ENCODE data around the gene ASTN2.

ASTN2 gene

DNA sequence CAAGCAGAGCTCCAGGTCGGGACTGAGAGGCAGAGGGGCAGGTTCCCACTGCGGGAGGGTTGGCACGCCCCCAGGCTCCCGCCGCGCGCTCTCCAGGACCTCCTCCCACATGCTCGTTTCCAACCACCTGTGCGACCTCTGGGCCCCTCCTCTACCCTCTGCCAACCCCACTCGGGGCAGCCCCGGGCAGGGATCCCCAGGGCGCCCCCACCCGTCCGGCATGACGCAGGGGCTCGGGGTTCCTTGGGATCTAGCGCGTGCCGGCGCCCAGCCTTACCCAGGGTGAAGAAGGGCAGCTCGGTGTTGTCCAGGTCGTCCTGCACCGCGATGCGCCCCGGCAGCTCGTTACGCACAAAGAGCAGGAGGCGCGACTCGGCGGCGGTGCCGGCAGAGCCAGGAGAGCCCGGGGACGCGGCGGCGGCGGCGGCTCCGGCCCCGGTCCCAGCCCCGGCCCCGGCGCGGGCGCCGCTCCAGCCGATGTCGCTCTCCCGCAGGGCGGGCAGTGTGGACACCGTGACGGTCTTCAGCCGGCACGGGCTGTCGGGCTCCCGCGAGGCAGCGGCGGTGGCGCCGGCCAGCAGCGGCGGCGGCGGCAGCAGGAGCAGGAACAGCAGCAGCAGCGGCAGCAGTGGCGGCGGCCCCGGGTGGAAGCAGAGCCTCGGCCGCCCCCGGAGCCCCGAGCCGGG is 494 bp downstream of the ASTN2 start:
- peak; percentile 39 for DNase-seq

DNA sequence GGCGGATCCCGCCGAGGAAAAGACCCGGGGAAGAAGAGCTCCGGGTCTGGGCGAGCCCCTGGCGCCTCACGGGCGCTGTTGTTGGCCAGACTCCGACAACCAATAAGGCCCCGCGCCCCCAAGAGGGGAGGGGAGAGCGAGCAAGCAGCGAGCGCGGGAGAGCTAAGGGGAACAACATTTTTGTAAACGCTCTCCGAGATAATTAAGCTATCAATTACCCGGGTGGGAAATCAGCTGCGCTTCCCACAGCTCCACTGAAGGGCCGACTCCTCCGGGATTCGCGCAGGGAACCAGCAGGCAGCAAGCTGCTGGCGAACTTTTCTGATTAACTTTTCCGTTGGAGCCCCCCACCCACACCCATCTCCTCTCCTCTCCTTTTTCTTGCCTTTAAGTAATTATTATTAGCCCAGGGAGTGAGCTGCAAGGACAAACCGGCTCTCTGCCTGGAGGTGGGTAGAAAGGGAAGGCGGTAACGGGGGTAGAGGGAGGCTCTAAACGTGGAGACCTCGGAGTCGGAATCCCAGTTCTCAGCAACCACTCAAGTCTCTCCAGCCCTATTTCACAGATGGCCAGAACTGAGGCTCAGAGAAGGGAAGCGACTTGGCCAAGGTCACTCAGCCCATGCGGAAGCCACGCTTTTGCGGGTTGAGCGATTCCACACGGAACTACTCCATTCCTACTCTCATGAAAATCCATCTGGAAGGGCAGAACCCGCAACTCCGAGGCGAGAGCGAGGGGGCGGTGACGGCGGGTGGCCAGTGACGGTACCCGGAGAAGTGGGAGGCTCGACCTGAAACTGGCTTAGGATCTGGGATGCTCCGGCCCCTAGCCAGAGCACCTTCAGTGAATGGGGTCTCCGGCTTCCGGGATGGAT is 1.3 kb downstream of the ASTN2 start:
- DNase-seq: peak; percentile 25

DNA sequence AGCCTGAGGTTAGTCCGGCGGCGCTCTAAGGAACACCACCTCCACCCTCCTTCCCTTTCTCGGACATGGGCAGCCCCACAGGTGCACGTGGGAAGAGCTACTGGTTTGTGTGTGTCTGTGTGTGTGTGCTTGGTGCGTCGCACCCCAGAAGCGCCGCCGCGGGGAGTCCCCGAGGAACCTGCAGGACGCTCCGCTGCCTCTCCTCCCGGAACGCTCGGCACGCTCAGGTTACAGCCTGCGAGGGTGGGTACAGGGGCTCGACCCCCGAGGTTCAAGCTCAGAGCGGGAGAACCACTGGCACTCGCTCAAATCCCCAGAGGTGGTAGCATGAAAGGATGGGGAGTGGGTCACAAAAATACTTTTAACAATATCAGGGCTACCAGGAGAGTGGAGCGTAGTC is 2.0 kb downstream of the ASTN2 start:
- no peak for DNase-seq

DNA sequence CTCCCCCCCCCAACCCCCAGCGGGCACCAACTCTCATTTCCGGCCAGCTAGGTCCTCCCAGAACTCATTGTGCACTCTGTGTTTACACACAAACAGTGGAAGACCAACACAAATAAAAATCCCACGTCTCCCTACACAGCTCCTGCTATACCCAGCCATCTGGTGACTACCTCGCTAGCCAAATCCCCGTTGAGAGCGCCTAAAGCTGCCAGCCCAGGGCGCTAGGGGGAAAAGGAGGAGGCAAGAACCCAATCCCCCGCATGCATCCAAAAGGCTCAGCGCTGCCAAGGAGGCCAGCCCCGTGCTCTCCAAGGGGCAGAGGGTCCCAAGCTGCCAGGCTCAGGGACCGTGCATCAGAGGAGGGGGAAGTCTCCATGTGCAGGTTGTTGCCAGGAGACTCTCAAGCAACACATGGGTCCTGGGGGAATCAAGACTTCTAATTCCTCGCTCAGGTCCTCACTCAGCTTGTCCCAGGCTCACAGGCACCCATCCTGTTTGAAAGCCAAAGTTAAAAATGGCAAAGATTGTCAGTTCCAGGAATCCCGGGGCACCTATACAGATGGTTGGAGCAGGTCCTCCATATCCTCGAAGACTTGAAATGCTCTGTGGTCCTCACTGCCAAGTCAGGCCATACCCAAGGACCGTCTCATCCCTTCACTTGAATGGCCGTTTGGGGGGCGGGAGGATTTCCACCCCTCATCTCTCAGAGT is 2.7 kb downstream of the ASTN2 start:
- peak; percentile 12 for DNase-seq

DNA sequence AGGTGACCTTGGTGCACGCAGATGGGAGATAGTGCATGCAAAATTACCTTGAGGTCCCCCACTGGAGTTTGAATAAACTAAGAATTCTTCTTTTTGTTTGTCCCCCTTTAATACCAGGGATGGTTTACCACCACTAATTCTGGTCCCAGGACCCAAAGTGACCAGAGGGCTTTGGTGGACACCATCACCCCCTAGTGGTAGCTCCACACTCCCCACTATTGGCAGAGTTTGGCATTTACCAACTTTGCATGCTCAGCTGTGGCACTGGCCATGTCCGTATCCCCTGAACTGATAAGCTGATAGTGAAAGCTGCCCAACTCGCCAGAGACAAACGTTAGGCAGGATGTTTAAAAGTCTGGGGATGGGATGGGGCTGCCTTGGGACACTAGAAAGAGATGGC is 3.3 kb downstream of the ASTN2 start:
- DNase-seq: peak; percentile 84

DNA sequence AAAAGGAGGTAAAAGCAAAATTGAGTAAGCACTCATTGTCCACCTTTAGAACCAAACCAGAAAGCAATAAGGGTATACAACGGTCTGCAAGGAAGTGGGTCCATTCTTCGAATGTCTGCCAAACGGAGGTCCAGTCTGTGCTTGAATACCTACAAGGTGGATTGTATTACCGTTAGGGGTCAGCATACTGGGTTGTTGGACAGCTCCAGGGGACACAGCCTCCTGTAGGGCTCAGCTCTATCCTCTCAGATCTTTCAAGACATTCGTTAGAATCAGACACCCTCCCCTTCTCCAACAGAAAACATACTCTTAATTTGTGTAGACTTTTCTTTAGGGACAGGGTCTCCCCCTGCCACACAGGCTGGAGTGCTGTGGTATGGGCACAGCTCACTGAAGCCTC is 5.5 kb downstream of the ASTN2 start:
- DNase-seq: no peak

DNA sequence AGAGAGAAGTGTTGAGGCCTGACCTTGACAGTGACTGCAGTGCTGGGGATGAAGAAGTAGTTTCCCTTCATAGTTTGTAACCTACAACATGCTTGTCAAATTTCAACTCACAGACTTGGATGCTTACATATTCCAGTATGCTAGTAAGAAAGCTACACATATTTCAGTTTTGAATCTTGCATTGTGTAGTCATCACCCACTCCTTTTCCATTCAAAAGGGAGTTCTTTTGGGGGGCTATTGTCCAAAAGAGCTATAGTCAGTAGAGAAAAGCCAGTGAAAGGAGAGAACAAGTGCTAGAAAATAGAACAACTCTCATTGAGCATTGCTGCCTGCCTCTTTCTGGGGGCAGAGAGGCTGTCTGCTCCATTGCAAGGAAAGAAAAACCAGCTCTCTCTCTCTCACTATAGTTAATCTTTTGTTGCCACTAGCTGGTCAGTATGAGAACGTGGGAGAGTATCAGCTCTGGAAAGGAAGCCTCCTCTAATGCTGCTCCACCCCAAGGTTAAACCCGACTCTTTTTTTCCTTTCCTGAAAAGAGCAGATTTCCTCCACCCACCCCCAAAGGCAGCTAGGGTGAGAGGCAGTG is 7.3 kb downstream of the ASTN2 start:
- DNase-seq: peak; percentile 70

DNA sequence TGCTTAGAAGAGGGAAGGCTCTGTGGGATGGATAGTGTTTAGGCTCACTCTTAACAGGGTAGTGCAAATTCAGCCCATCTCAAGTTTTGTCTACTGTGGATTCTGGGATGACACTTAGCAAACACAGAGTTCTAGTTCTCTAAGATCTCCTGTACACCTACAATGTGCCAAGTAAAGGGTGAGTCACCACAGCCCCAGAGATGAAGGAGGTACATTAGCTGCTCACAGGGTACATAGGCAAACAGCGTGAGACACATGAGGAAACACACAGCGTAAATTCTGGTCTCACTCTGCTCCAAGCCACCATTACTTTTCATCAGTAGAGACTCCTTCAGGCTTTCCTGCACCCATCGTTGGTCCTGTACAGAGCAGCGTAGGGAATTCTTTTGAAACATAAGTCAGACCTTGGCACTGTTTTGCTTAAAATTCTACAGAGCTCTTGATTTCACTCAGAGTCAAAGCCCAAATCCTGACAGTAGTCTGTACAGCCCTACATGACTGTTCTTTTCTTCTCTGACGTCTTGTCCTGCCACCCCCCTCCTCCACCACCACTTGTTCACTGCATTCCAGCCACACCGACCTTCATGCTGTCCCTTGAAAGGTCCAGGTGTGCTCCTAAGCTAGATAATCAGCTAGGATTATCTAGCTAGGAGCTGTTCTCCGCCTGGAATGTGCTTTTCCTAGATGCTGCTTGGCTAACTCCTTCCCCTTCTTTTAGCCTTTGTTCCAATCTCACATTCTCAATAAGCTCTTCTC is 8.7 kb downstream of the ASTN2 start:
- DNase-seq: peak; percentile 55

DNA sequence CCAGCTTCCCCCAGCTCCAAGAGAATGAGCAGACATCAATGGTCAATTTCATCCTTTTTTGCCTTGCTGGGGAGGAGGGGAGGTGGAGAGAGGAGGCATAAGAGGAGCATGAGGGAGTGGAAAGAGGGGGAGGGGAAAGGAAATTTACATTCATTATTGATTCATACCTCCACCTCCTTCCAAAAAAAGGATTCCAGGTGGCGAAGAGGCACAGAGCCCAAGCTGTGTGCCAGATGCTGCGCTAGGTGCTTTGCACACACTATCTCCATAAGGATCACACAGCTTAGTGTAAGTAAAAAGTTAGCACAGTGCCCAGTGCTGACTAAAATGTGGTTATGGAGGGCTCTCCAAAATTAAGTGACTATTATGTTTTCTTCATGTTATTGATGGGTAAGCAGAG is 11.0 kb downstream of the ASTN2 start:
- DNase-seq: no peak

DNA sequence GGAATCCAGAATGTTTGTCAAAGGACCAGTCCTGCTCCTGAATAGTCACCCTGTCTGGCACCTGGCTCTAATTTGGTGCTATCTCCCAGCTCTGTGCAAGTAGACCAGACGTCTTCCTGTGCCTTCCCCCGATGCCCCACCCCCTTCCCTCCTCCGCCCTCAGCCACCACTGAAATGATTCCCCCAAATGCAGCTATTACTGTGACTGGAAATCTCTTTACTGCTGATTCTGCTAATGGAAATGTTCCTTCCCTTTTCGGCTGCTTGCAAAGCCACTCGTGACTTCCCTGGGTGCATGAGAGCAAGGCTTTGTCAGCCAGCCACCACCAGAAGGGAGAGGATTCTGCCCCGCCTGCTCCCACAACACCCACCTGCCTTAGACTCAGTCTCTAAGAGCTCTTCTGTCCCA is 11.4 kb downstream of the ASTN2 start:
- DNase-seq: peak; percentile 59

DNA sequence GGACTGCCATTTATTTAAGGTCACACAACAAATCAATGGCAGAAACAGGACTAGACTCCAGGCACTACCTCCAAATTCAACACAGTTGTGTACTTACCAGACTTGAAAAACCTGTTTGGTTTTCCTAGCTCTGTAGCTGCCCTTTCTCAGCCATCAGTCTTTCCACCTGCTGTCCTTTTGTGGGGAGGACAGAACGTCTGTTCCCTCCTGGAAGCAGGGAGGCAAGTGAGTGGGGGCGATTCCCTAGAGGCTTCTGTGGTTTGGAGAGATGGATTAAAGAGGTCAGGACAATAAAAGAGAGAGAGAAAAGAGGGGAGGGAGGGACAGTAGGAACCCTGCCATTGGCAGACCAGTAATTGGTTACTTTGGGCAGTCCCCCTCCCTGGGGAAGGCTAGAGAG is 14.7 kb downstream of the ASTN2 start:
- DNase-seq: no peak

DNA sequence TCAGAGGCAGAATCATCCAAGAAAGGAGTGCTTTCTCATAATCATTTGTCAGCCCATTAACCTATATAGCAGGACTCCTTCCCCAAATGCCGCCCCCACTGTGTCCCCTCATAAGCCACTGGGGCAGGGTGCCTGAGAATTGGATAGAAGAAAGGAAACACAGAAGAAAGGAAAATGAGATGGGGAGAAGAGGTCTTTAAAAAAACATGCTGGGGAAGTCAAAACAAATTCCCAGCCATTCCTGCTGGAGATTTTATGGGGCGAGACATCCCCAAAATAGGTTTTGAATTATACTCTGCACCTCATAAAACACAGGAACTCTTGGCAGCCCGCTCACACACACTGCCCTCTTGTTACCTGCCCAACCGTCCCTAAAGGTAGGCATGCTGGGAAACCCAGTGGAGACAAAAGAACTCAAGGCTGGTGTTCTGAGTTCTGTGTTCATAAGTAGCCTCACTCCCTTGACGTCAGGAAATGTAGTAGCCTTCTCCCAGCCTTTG is 19.7 kb downstream of the ASTN2 start:
- no peak for DNase-seq

DNA sequence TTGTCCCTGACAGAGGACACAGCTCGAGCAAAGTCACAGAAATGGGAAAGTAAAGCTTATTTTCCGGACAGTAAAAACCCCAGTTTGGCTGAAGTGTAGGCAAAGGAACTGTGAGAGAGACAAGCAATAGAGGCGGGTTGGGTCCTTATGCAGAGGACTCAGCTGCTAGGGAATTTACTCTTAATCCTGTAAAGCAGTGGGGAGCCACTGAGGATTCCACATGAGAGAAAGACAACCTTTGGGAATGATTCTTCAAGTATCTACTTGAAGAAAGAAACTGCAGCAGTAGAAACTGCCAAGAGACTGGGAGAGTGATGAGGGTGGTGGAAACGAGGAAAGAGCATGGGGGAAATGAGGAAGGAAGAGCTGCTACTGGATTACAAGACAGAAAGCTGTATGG is 20.2 kb downstream of the ASTN2 start:
- no peak for DNase-seq

DNA sequence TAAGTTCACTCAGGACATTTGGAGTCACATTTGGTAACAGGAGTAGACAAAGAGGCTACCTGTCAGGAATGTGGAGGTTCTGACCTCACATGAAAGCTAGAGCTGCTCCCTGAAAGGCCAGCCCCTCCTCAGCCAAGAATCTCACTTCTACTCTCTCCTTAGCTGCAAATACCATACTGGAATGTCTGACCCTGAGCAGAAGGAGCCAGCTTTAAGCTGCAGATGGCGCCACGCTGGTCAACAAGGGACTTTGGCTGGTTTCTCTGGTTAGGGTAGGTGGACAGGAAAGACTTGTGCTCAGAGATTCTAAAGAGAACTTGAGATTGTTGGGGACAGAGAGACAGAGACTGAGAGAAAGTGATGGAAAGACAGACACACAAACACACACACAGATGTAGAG is 21.9 kb downstream of the ASTN2 start:
- no peak for DNase-seq

DNA sequence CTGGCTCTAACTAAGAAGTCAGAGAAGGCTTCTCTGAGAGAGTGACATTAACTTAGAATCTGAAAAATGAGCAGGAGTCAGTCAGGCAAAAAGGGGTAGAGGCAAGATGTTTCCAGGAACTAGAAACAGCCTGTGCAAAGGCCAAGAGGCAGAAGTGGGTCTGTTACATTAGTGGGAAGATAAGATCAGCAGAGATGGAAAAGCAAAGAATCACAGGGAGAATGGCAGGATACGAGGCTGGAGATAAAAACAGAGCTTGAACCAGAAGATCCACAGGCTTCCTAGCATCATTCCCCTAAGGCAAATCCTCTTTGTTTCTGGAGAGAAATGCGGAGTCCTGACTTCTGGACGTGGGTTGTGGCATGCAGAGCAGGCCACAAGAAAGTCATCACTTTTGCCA is 27.4 kb downstream of the ASTN2 start:
- DNase-seq: no peak

DNA sequence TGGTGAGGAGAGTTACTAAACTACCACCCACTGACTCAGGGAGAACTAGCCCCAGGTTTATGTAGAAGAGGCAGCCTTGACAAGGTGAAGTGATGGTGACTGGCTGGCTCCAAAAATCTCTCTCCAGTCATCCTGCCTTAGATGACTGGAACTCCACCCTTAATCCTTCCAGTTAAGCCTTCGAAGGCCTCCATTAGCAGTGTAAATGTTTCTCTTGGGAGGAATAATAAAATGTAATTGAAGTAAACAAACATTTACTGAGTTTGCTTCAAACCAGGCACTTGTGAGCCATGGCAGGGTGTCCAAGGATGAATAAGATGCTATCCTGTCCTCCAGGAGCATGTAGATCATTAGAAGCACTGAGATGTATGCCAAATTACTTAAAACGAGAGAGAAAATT is 35.5 kb downstream of the ASTN2 start:
- DNase-seq: no peak

DNA sequence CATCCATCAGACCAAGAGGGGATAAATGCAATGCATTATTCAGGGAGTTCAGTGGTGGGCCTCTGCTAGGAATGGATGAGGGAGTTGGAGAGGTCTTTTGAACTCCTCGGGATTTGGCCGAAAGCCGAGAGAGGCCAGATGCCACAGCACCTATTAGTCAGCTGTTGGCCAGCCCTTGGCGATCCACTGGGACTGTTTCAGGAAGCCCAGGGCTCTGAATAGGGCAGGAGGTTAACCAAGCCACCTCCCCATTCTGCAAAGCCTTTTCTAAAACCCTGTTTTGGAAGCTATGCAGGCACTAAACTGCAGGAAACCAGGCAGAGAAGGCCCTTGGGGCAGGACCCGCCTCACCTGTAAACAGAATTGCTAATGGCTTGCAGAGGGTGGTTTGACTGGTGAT is 37.8 kb downstream of the ASTN2 start:
- DNase-seq: no peak

DNA sequence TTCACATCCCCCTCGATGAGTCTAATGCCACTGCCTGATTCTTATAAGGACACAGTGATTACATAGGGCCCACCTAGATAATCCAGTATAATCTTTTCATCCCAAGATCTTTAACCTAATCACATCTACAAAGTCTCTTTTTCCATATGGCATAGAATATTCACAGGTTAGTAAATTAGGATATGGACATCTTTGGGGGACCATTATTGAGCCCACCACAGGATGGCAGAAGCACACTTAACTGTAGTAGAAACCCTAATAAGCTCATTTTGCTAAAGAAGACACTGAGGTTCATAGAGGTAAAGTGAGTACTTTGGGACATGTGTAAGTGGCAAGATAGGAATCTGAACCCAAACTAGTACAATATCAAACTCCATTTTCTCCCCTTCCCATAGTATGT is 38.9 kb downstream of the ASTN2 start:
- DNase-seq: no peak

DNA sequence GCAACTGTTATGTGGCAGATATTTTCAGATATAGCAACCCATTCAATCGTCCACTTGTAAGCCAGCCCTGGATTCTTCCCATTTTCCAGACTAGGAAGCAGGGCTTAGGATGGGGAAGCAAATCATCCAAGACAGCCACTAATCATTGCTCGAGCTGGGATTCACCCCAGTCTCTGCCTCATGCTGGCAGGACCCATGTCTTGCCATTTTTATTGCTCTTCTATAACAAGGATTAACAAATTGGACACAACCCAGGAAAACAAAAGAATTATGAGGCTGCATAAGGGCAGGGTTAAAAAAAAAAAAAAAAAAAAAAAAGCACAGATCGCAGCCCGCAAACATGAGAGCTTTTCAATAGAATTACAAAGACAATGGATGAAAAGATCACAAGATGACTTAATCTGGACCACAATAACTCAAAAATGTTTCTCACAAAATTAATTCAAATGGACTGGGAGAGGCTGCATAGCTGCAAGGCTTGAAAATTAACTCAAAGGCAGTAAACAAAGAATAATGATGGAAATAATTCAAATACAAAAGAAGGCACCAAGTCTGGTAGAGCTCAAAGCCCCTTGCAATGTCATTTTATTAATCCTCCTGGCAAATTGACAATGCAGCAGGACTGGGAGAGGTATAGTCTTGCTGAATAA is 40.7 kb downstream of the ASTN2 start:
- DNase-seq: no peak

DNA sequence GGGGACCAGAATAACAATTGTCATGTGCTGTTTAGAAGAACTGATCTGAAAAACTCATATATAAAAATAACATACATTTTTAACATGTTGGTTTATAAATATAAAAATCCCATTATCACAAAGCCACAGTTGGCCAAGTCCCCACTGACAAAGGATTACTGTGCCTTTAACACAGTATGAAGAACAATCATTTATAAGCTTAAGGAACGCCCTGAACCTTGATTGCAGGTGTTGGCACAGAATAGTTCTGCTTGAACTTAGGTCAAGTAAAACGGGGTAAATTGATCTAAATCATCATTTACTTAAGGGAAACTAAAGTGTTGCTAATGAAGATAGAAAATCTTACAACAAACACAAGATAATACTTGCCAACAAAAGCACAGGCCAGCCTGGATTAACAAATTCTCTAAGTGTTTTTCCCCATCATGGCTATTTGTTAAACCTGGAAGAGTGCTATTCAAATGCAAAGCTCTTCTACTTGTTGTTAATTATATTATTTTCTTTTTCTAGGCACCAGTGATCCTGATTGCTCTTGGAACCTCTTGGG is 46.1 kb downstream of the ASTN2 start:
- DNase-seq: no peak

DNA sequence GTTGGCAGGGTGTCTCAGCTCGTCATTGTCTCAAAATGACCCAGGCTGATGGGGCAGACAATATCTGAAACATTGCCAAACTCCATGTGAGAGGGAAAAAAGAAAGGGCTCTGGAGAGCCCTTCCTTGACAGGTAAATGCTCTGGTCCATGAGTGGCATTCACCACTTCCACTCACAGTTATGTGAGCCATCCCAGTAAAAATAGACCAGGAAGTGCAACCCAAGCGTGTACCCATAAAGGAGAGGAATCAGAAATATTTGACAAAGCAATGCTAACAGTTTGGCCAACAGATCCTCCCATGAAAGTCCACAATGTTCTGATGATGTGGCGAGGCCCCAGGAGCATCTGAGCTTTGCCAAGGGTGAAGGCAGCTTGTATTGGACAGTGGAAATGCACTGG is 49.4 kb downstream of the ASTN2 start:
- no peak for DNase-seq

DNA sequence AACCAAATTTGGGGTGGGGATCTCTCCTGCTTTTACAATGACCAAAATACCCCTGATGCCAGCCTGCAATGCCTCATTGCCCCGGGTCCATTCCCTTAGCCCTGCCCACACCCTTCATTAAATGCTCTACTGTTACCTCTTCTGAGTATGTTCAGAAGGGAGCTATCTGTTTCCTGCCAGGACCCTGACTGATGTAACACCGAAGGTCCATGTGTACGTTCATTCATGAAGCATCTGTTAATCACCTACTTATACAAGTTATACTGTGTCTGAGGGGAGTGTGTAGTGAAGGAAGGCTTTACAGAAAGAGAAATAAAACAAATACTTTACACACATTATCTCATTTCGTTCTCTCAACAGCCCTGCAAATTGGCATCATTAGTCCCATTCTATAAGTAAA is 51.9 kb downstream of the ASTN2 start:
- DNase-seq: no peak
